ENCODE data around the gene IMMT. TPM values are rescaled to one million over a fixed set of nuclear protein-coding genes. Genes with fewer than 3 reads are reported as not detected.

IMMT gene
- polyA plus RNA-seq, 4 donors = 69.2 to 82.1 (median 72.0) TPM

GRCh38 chr2:86160156-86160952 is 34.9 kb downstream of the IMMT start:
- Histone ChIP-seq H3K27ac (ENCODE audit: low read depth in 1 of 3, low read length in 2 of 3) (no peak overlapping the region), H3K4me1 (ENCODE audit: control insufficient read depth in 3 of 3, insufficient read depth in 2 of 3, low read depth in 1 of 3, low read length in 2 of 3) (no peaks in the 10 kb centered on the region), H3K27me3 (ENCODE audit: control insufficient read depth in 3 of 3, insufficient read depth in 3 of 3, low read length in 3 of 3) (no peaks in the 10 kb centered on the region), H3K9me3 (ENCODE audit: control insufficient read depth in 2 of 2, insufficient read depth in 1 of 2, low read depth in 1 of 2, low read length in 1 of 2) (no peaks in the 10 kb centered on the region), H3K36me3 (ENCODE audit: control insufficient read depth in 3 of 3, insufficient read depth in 2 of 3, low read depth in 1 of 3, low read length in 3 of 3) (peaks cover 6 to 51% (median 29%) of the 10 kb centered on the region in 3 donors), H3K4me3 (ENCODE audit: low read depth in 1 of 3, low read length in 3 of 3) (no peak overlapping the region)
- no peak for FAIRE-seq
- no peak for DNase-seq
- WGBS, 3 donors = 90 to 95% (median 93%) methylated on average over 6 of the region's 6 CpGs

DNA sequence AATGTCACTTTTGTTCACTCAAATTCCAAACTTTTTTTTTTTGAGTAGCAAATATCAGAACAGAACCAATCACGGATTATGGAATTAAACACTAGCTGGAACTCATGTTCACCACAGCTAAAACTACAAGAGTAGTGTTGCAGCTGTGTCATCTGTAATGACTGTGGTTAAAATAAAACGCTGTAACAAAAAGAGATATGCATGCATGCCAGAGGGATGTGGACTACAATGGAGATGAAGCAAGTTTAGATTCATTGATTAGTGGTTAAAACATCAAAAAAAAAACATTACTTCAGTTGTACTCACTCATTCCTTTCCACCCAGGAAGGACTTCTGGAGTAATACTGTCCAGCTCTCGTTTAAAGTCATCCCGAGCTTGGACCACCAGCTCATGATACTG is 37.0 kb downstream of the IMMT start:
- DNase-seq (no peak), FAIRE-seq (no peak)
- Histone ChIP-seq H3K4me1 (ENCODE audit: control insufficient read depth in 3 of 3, insufficient read depth in 2 of 3, low read depth in 1 of 3, low read length in 2 of 3) (no peaks in the 10 kb centered on the region), H3K36me3 (ENCODE audit: control insufficient read depth in 3 of 3, insufficient read depth in 2 of 3, low read depth in 1 of 3, low read length in 3 of 3) (peaks cover 11 to 49% (median 33%) of the 10 kb centered on the region in 3 donors), H3K27ac (ENCODE audit: low read depth in 1 of 3, low read length in 2 of 3) (no peak overlapping the region), H3K27me3 (ENCODE audit: control insufficient read depth in 3 of 3, insufficient read depth in 3 of 3, low read length in 3 of 3) (no peaks in the 10 kb centered on the region), H3K9me3 (ENCODE audit: control insufficient read depth in 2 of 2, insufficient read depth in 1 of 2, low read depth in 1 of 2, low read length in 1 of 2) (no peaks in the 10 kb centered on the region), H3K4me3 (ENCODE audit: low read depth in 1 of 3, low read length in 3 of 3) (no peak overlapping the region)
- 88 to 95% (median 92%) methylated on average over 4 of the region's 4 CpGs for WGBS, 3 donors

GRCh38 chr2:86157009-86157556 is 38.2 kb downstream of the IMMT start:
- Histone ChIP-seq H3K27me3 (ENCODE audit: control insufficient read depth in 3 of 3, insufficient read depth in 3 of 3, low read length in 3 of 3) (no peaks in the 10 kb centered on the region), H3K9me3 (ENCODE audit: control insufficient read depth in 2 of 2, insufficient read depth in 1 of 2, low read depth in 1 of 2, low read length in 1 of 2) (no peaks in the 10 kb centered on the region), H3K4me3 (ENCODE audit: low read depth in 1 of 3, low read length in 3 of 3) (no peak overlapping the region), H3K4me1 (ENCODE audit: control insufficient read depth in 3 of 3, insufficient read depth in 2 of 3, low read depth in 1 of 3, low read length in 2 of 3) (no peaks in the 10 kb centered on the region), H3K36me3 (ENCODE audit: control insufficient read depth in 3 of 3, insufficient read depth in 2 of 3, low read depth in 1 of 3, low read length in 3 of 3) (peaks cover 11 to 44% (median 27%) of the 10 kb centered on the region in 3 donors), H3K27ac (ENCODE audit: low read depth in 1 of 3, low read length in 2 of 3) (no peak overlapping the region)
- DNase-seq (peak; percentile 56 to 82), FAIRE-seq (no peak)
- 19 to 59% (median 42%) methylated on average over 2 of the region's 2 CpGs for WGBS, 3 donors

DNA sequence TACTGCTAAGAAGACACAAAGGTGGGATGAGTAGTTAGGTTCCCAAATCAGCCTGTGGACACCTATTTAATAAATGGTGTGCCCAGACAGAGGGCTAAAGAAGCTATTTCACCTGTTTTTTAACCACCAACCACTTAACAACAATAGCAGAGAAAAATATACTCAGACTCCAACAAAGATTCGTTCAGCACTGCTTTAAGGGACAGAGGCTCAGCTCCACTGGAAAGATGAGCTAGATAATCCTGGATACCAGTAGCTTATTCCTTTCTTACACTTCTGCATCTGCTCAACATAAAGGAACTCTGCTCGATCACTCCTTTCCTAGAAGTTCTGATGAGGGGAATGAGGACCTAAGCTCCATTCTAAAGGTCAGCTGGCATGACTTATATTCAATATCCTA is 44.8 kb downstream of the IMMT start:
- peaks cover 15 to 49% (median 35%) of the 10 kb centered on the region in 3 donors for H3K36me3 ChIP-seq (ENCODE audit: control insufficient read depth in 3 of 3, insufficient read depth in 2 of 3, low read depth in 1 of 3, low read length in 3 of 3)
- no peaks in the 10 kb centered on the region for H3K4me1 ChIP-seq (ENCODE audit: control insufficient read depth in 3 of 3, insufficient read depth in 2 of 3, low read depth in 1 of 3, low read length in 2 of 3)
- no peak overlapping the region for H3K27ac ChIP-seq (ENCODE audit: low read depth in 1 of 3, low read length in 2 of 3)
- FAIRE-seq (no peak), DNase-seq (no peak)
- no peaks in the 10 kb centered on the region for H3K27me3 ChIP-seq (ENCODE audit: control insufficient read depth in 3 of 3, insufficient read depth in 3 of 3, low read length in 3 of 3)
- H3K4me3 ChIP-seq (ENCODE audit: low read depth in 1 of 3, low read length in 3 of 3) = no peak overlapping the region
- H3K9me3 ChIP-seq (ENCODE audit: control insufficient read depth in 2 of 2, insufficient read depth in 1 of 2, low read depth in 1 of 2, low read length in 1 of 2) = no peaks in the 10 kb centered on the region
- 92 to 100% (median 96%) methylated on average over 2 of the region's 2 CpGs for WGBS, 3 donors

DNA sequence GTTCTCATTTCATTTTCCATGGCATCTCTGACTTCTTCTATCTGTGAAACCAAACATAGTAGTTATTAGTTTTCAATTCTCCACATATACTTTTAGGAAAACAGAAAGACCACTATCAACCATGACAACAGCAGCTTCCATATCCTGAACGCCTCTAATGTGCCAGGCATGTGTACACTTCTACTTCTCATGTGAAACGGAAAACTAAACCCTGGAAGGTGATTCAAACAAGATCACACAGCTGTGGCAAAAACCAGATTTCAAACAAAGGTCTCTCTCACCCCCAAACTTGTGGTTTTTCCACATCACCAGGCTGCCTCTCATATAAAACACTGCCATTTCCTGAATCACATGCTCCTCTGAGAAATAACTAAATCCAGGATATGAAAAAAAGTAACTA is 47.5 kb downstream of the IMMT start:
- no peak overlapping the region for H3K4me3 ChIP-seq (ENCODE audit: low read depth in 1 of 3, low read length in 3 of 3)
- FAIRE-seq (no peak), DNase-seq (no peak)
- H3K27ac ChIP-seq (ENCODE audit: low read depth in 1 of 3, low read length in 2 of 3) = no peak overlapping the region
- H3K9me3 ChIP-seq (ENCODE audit: control insufficient read depth in 2 of 2, insufficient read depth in 1 of 2, low read depth in 1 of 2, low read length in 1 of 2) = no peaks in the 10 kb centered on the region
- peaks cover 20 to 61% (median 42%) of the 10 kb centered on the region in 3 donors for H3K36me3 ChIP-seq (ENCODE audit: control insufficient read depth in 3 of 3, insufficient read depth in 2 of 3, low read depth in 1 of 3, low read length in 3 of 3)
- WGBS, 3 donors = 74 to 92% (median 88%) methylated on average over 2 of the region's 2 CpGs
- no peaks in the 10 kb centered on the region for H3K4me1 ChIP-seq (ENCODE audit: control insufficient read depth in 3 of 3, insufficient read depth in 2 of 3, low read depth in 1 of 3, low read length in 2 of 3)
- no peaks in the 10 kb centered on the region for H3K27me3 ChIP-seq (ENCODE audit: control insufficient read depth in 3 of 3, insufficient read depth in 3 of 3, low read length in 3 of 3)

DNA sequence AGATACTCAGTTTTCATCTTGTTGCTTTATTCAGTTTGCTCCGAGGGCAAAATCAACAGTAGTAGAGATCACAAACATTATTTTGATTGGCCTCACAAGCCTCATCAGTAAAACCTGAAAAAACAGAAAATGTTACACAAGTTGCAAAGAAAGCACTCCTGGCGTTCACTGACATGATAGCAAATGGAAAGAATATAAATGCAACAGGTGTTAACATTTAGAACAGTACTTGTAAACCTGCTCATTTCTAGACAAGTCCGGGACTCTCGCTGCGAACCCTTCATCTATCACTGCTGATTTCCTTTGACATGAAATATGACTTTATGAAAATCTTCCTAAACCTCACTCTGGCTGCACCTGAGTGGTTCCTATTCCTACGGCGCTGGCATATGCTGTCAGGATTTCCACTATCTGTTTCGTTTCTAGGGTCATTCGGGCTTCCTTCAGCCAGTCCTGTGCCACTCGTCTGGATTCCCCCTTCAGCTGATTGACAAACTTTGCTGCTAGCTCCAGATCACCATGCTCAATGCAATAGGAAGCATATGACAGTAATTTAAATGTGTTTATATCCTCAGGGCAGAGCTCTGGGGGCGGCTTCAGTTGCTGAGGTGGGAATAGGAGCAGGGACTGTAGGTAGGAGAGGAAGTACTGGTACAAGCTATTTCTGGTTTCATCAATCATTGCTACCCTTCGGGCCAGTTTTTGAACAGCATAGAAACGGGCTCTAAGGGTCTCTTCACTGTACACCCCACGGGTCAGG is 51.2 kb downstream of the IMMT start:
- FAIRE-seq = no peak
- Histone ChIP-seq H3K27ac (ENCODE audit: low read depth in 1 of 3, low read length in 2 of 3) (no peak overlapping the region), H3K36me3 (ENCODE audit: control insufficient read depth in 3 of 3, insufficient read depth in 2 of 3, low read depth in 1 of 3, low read length in 3 of 3) (peaks cover 27 to 51% (median 28%) of the 10 kb centered on the region in 3 donors), H3K27me3 (ENCODE audit: control insufficient read depth in 3 of 3, insufficient read depth in 3 of 3, low read length in 3 of 3) (no peaks in the 10 kb centered on the region), H3K9me3 (ENCODE audit: control insufficient read depth in 2 of 2, insufficient read depth in 1 of 2, low read depth in 1 of 2, low read length in 1 of 2) (no peaks in the 10 kb centered on the region), H3K4me3 (ENCODE audit: low read depth in 1 of 3, low read length in 3 of 3) (no peak overlapping the region), H3K4me1 (ENCODE audit: control insufficient read depth in 3 of 3, insufficient read depth in 2 of 3, low read depth in 1 of 3, low read length in 2 of 3) (no peaks in the 10 kb centered on the region)
- no peak for DNase-seq
- 88 to 90% (median 89%) methylated on average over 14 of the region's 14 CpGs for WGBS, 3 donors

DNA sequence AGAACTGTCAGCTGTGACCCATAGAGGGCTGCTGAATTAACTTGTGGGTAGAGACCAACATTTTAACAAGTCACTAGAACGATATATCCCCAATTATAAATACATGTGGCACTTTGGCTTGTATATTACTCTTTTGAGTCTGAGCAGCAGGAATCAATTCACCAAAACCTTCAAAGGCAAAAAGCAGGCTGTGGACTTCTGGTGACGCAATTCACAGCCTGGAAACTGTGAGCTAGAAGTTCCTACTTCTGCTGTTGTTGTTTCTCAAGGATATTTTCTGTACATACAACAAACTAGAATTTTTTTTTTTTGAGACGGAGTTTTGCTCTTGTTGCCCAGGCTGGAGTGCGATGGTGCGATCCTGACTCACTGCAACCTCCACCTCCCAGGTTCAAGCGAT is 52.0 kb downstream of the IMMT start:
- Histone ChIP-seq H3K27ac (ENCODE audit: low read depth in 1 of 3, low read length in 2 of 3) (no peak overlapping the region), H3K27me3 (ENCODE audit: control insufficient read depth in 3 of 3, insufficient read depth in 3 of 3, low read length in 3 of 3) (no peaks in the 10 kb centered on the region), H3K9me3 (ENCODE audit: control insufficient read depth in 2 of 2, insufficient read depth in 1 of 2, low read depth in 1 of 2, low read length in 1 of 2) (no peaks in the 10 kb centered on the region), H3K4me3 (ENCODE audit: low read depth in 1 of 3, low read length in 3 of 3) (no peak overlapping the region), H3K36me3 (ENCODE audit: control insufficient read depth in 3 of 3, insufficient read depth in 2 of 3, low read depth in 1 of 3, low read length in 3 of 3) (peaks cover 23 to 51% (median 25%) of the 10 kb centered on the region in 3 donors), H3K4me1 (ENCODE audit: control insufficient read depth in 3 of 3, insufficient read depth in 2 of 3, low read depth in 1 of 3, low read length in 2 of 3) (no peaks in the 10 kb centered on the region)
- FAIRE-seq = no peak
- 88 to 97% (median 91%) methylated on average over 6 of the region's 6 CpGs for WGBS, 3 donors
- DNase-seq = no peak

DNA sequence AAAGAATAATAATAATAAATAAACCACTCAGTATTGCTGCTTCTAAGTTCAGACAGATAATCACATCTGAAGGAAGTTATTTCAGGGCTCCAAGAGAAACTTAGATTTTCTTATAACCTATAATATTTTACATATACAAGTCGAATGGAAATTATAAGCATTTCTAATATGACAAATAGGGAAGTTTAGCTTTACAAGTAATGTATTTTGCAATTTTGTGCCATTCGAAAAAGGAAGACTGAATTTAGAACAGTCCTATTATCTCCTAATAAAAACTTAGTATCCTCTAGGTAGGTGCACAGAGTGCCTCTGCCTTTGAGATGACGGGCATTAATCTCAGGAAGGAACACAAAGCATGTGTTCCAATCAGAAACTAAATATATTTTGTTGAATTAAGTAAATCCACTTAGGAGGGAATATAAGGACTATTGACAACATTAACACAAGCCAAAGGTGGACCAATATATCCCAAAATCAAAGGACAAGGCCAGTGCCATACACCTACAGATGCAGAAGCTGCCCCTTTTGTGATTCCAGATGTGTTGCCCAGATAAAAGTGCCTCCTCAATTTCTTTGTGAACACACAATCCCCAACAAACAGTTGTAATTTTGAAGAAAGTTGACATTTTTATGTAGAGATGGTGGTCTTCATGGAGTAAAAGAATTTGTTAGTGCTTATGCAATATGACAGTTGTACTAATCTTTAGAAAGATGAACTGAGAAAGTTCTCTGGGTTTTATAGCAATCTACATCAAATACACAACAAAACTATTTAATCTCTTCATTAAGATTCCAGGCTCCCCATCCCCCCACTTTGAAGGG is 52.6 kb downstream of the IMMT start:
- Histone ChIP-seq H3K4me1 (ENCODE audit: control insufficient read depth in 3 of 3, insufficient read depth in 2 of 3, low read depth in 1 of 3, low read length in 2 of 3) (no peaks in the 10 kb centered on the region), H3K27ac (ENCODE audit: low read depth in 1 of 3, low read length in 2 of 3) (no peak overlapping the region), H3K4me3 (ENCODE audit: low read depth in 1 of 3, low read length in 3 of 3) (no peak overlapping the region), H3K27me3 (ENCODE audit: control insufficient read depth in 3 of 3, insufficient read depth in 3 of 3, low read length in 3 of 3) (no peaks in the 10 kb centered on the region), H3K9me3 (ENCODE audit: control insufficient read depth in 2 of 2, insufficient read depth in 1 of 2, low read depth in 1 of 2, low read length in 1 of 2) (no peaks in the 10 kb centered on the region), H3K36me3 (ENCODE audit: control insufficient read depth in 3 of 3, insufficient read depth in 2 of 3, low read depth in 1 of 3, low read length in 3 of 3) (peaks cover 21 to 51% (median 24%) of the 10 kb centered on the region in 3 donors)
- DNase-seq (no peak), FAIRE-seq (no peak)
- WGBS, 3 donors = 65 to 82% (median 76%) methylated on average over 3 of the region's 3 CpGs

Data from small intestine (tissue), 7 donors.